HEK293 (cell line): Measurements from ENCODE around the gene TFDP1.

Experiments used
- HOXD13 ChIP-seq: sonication (generic); formaldehyde crosslinking; IDR thresholded peaks from 2 replicates; pipeline ENCODE4 v1.8.0; 2022; ENCODE audit warnings: missing genetic modification reagents, borderline replicate concordance
- KLF1 ChIP-seq: fragments of 450-650 bp; formaldehyde crosslinking; IDR thresholded peaks from 2 replicates; pipeline ENCODE4 v1.5.1; 2016; ENCODE audit warnings: missing biosample characterization, missing genetic modification characterization
- MZF1 ChIP-seq: fragments of 450-650 bp; formaldehyde crosslinking; IDR thresholded peaks from 2 replicates; pipeline ENCODE4 v1.5.1; 2017; ENCODE audit warnings: missing biosample characterization, missing genetic modification characterization, borderline replicate concordance
- OVOL3 ChIP-seq: fragments of 450-650 bp; formaldehyde crosslinking; IDR thresholded peaks from 2 replicates; pipeline ENCODE4 v1.5.1; 2016; ENCODE audit warnings: missing biosample characterization, missing genetic modification characterization
- SP2 ChIP-seq: fragments of 450-650 bp; formaldehyde crosslinking; IDR thresholded peaks from 2 replicates; pipeline ENCODE4 v1.5.1; 2016; ENCODE audit warnings: missing biosample characterization, missing genetic modification characterization
- TRIM28 ChIP-seq: IDR thresholded peaks from 2 replicates; pipeline ENCODE4 v1.6.1; 2011; ENCODE audit warnings: low read length, control low read depth, borderline replicate concordance
- YY2 ChIP-seq: fragments of 450-650 bp; formaldehyde crosslinking; IDR thresholded peaks from 2 replicates; pipeline ENCODE4 v1.5.1; 2016; ENCODE audit warnings: missing biosample characterization, missing genetic modification characterization
- ZBTB7A ChIP-seq: fragments of 450-650 bp; formaldehyde crosslinking; IDR thresholded peaks from 2 replicates; pipeline ENCODE4 v1.5.1; 2016; ENCODE audit warnings: low read depth, missing biosample characterization, missing genetic modification characterization
- ZFHX2 ChIP-seq: fragments of 450-650 bp; formaldehyde crosslinking; conservative IDR thresholded peaks from 2 replicates; pipeline ENCODE4 v1.5.1; 2016; ENCODE audit warnings: missing biosample characterization, missing genetic modification characterization
- ZNF214 ChIP-seq: fragments of 450-650 bp; formaldehyde crosslinking; IDR thresholded peaks from 2 replicates; pipeline ENCODE4 v1.5.1; 2017; ENCODE audit warnings: missing biosample characterization, mild to moderate bottlenecking, missing genetic modification characterization, borderline replicate concordance
- ZNF221 ChIP-seq: fragments of 450-650 bp; formaldehyde crosslinking; IDR thresholded peaks from 2 replicates; pipeline ENCODE4 v1.5.1; 2017; ENCODE audit warnings: missing biosample characterization, missing genetic modification characterization, borderline replicate concordance
- ZNF223 ChIP-seq: fragments of 450-650 bp; formaldehyde crosslinking; IDR thresholded peaks from 2 replicates; pipeline ENCODE4 v1.5.1; 2016; ENCODE audit warnings: missing biosample characterization, missing genetic modification characterization
- ZNF292 ChIP-seq: fragments of 450-650 bp; formaldehyde crosslinking; IDR thresholded peaks from 2 replicates; pipeline ENCODE4 v1.5.1; 2016; ENCODE audit warnings: low read depth, missing biosample characterization, missing genetic modification characterization, borderline replicate concordance
- ZNF311 ChIP-seq: fragments of 450-650 bp; formaldehyde crosslinking; IDR thresholded peaks from 2 replicates; pipeline ENCODE4 v1.5.1; 2017; ENCODE audit warnings: missing biosample characterization, missing genetic modification characterization, borderline replicate concordance
- ZNF561 ChIP-seq: fragments of 450-650 bp; IDR thresholded peaks from 2 replicates; pipeline ENCODE4 v1.5.1; 2018; ENCODE audit warnings: missing biosample characterization, missing genetic modification characterization, borderline replicate concordance
- ZNF629 ChIP-seq: fragments of 450-650 bp; formaldehyde crosslinking; IDR thresholded peaks from 2 replicates; pipeline ENCODE4 v1.5.1; 2017; ENCODE audit warnings: missing biosample characterization, missing genetic modification characterization
- TF ChIP-seq, protein P1 (sequence below): fragments of 450-650 bp; formaldehyde crosslinking; IDR thresholded peaks from 2 replicates; pipeline ENCODE4 v1.5.1; 2016; ENCODE audit warnings: missing biosample characterization, missing genetic modification characterization
- TF ChIP-seq, protein P2 (sequence below): fragments of 450-650 bp; formaldehyde crosslinking; conservative IDR thresholded peaks from 2 replicates; pipeline ENCODE4 v1.5.1; 2016; ENCODE audit warnings: low read depth, missing biosample characterization, missing genetic modification characterization
- TF ChIP-seq, protein P3 (sequence below): fragments of 450-650 bp; formaldehyde crosslinking; IDR thresholded peaks from 2 replicates; pipeline ENCODE4 v1.5.1; 2016; ENCODE audit warnings: missing biosample characterization, missing genetic modification characterization
- TF ChIP-seq, protein P4 (sequence below): fragments of 450-650 bp; formaldehyde crosslinking; IDR thresholded peaks from 2 replicates; pipeline ENCODE4 v1.5.1; 2017; ENCODE audit warnings: missing biosample characterization, missing genetic modification characterization
- TF ChIP-seq, protein P5 (sequence below): fragments of 450-650 bp; formaldehyde crosslinking; IDR thresholded peaks from 2 replicates; pipeline ENCODE4 v1.5.1; 2017; ENCODE audit warnings: missing biosample characterization, missing genetic modification characterization
- TF ChIP-seq, protein P6 (sequence below): fragments of 450-650 bp; formaldehyde crosslinking; IDR thresholded peaks from 2 replicates; pipeline ENCODE4 v1.5.1; 2016; ENCODE audit warnings: missing biosample characterization, missing genetic modification characterization, low read depth

TFDP1 gene

DNA sequence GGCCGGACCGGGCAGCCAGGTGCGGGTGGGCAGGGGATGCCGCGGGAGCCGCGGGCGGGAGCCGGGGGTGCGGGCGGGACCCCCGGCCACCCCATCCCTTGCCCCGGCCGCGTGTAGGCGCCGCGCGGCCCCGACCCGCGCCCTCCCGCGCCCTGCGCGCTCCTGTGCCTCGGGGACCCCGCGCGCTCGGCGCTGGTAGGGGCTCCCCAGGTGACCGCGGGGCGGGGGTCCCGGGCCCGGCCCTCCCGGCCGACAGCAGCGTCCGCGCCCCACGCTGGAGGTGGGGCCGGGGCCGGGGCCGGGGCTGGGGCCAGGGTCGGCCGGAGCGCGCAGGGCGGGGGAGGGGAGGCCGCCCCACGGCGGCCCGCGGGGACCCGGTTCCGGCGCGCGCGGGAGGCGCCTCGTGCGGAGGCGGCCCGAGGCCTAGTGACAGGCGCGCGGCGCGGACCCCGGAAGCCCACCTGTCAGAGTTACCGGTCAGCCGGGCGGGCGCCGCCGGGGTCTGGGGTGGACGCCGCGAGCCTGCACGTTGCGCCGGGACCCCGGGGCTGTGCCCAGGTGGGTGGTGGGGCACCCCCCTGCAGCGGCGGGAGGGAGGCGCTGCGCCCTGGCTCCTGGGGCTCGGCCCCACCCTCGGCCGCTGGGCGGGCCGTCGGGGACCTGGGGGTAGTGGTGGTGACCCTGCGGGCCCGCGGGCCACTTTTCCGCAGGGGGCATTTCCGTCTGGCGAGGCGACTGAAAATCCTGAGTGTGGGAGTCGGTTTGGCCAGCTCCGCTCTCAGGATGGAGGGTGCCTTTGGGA lies 518 bp downstream of the TFDP1 start (continued):
- TF ChIP-seq MZF1 (tag by site-specific recombination) (no peak), ZNF214 (tag by site-specific recombination) (no peak), KLF1 (tag by site-specific recombination) (no peak), ZFHX2 (peak; percentile 46), OVOL3 (tag by site-specific recombination) (no peak), ZNF561 (tag by site-specific recombination) (peak; percentile 52; the same call in 1 of the 2 replicates), ZNF629 (no peak), ZBTB7A (tag by site-specific recombination) (no peak), YY2 (tag by site-specific recombination) (no peak), ZNF292 (tag by site-specific recombination) (no peak), HOXD13 (CRISPR knock-in tag) (no peak), ZNF223 (no peak), SP2 (0 out of 2 replicates have a peak, but pooled peaks have one; percentile 20), ZNF221 (no peak), TRIM28 (no peak), ZNF311 (tag by site-specific recombination) (no peak)
- TF ChIP-seq, protein P1, sequence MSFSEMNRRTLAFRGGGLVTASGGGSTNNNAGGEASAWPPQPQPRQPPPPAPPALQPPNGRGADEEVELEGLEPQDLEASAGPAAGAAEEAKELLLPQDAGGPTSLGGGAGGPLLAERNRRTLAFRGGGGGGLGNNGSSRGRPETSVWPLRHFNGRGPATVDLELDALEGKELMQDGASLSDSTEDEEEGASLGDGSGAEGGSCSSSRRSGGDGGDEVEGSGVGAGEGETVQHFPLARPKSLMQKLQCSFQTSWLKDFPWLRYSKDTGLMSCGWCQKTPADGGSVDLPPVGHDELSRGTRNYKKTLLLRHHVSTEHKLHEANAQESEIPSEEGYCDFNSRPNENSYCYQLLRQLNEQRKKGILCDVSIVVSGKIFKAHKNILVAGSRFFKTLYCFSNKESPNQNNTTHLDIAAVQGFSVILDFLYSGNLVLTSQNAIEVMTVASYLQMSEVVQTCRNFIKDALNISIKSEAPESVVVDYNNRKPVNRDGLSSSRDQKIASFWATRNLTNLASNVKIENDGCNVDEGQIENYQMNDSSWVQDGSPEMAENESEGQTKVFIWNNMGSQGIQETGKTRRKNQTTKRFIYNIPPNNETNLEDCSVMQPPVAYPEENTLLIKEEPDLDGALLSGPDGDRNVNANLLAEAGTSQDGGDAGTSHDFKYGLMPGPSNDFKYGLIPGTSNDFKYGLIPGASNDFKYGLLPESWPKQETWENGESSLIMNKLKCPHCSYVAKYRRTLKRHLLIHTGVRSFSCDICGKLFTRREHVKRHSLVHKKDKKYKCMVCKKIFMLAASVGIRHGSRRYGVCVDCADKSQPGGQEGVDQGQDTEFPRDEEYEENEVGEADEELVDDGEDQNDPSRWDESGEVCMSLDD (tag by site-specific recombination): no peak
- TF ChIP-seq, protein P2, sequence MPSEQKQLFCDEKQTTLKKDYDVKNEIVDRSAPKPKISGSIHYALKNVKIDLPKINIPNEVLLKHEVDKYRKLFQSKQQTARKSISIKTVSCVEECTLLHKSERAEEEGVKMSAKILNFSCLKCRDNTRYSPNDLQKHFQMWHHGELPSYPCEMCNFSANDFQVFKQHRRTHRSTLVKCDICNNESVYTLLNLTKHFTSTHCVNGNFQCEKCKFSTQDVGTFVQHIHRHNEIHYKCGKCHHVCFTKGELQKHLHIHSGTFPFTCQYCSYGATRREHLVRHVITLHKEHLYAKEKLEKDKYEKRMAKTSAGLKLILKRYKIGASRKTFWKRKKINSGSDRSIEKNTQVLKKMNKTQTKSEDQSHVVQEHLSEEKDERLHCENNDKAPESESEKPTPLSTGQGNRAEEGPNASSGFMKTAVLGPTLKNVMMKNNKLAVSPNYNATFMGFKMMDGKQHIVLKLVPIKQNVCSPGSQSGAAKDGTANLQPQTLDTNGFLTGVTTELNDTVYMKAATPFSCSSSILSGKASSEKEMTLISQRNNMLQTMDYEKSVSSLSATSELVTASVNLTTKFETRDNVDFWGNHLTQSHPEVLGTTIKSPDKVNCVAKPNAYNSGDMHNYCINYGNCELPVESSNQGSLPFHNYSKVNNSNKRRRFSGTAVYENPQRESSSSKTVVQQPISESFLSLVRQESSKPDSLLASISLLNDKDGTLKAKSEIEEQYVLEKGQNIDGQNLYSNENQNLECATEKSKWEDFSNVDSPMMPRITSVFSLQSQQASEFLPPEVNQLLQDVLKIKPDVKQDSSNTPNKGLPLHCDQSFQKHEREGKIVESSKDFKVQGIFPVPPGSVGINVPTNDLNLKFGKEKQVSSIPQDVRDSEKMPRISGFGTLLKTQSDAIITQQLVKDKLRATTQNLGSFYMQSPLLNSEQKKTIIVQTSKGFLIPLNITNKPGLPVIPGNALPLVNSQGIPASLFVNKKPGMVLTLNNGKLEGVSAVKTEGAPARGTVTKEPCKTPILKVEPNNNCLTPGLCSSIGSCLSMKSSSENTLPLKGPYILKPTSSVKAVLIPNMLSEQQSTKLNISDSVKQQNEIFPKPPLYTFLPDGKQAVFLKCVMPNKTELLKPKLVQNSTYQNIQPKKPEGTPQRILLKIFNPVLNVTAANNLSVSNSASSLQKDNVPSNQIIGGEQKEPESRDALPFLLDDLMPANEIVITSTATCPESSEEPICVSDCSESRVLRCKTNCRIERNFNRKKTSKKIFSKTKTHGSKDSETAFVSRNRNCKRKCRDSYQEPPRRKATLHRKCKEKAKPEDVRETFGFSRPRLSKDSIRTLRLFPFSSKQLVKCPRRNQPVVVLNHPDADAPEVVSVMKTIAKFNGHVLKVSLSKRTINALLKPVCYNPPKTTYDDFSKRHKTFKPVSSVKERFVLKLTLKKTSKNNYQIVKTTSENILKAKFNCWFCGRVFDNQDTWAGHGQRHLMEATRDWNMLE (tag by site-specific recombination): no peak
- TF ChIP-seq, protein P3, sequence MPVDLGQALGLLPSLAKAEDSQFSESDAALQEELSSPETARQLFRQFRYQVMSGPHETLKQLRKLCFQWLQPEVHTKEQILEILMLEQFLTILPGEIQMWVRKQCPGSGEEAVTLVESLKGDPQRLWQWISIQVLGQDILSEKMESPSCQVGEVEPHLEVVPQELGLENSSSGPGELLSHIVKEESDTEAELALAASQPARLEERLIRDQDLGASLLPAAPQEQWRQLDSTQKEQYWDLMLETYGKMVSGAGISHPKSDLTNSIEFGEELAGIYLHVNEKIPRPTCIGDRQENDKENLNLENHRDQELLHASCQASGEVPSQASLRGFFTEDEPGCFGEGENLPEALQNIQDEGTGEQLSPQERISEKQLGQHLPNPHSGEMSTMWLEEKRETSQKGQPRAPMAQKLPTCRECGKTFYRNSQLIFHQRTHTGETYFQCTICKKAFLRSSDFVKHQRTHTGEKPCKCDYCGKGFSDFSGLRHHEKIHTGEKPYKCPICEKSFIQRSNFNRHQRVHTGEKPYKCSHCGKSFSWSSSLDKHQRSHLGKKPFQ (tag by site-specific recombination): no peak
- TF ChIP-seq, protein P4, sequence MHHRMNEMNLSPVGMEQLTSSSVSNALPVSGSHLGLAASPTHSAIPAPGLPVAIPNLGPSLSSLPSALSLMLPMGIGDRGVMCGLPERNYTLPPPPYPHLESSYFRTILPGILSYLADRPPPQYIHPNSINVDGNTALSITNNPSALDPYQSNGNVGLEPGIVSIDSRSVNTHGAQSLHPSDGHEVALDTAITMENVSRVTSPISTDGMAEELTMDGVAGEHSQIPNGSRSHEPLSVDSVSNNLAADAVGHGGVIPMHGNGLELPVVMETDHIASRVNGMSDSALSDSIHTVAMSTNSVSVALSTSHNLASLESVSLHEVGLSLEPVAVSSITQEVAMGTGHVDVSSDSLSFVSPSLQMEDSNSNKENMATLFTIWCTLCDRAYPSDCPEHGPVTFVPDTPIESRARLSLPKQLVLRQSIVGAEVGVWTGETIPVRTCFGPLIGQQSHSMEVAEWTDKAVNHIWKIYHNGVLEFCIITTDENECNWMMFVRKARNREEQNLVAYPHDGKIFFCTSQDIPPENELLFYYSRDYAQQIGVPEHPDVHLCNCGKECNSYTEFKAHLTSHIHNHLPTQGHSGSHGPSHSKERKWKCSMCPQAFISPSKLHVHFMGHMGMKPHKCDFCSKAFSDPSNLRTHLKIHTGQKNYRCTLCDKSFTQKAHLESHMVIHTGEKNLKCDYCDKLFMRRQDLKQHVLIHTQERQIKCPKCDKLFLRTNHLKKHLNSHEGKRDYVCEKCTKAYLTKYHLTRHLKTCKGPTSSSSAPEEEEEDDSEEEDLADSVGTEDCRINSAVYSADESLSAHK (tag by site-specific recombination): no peak
- TF ChIP-seq, protein P5, sequence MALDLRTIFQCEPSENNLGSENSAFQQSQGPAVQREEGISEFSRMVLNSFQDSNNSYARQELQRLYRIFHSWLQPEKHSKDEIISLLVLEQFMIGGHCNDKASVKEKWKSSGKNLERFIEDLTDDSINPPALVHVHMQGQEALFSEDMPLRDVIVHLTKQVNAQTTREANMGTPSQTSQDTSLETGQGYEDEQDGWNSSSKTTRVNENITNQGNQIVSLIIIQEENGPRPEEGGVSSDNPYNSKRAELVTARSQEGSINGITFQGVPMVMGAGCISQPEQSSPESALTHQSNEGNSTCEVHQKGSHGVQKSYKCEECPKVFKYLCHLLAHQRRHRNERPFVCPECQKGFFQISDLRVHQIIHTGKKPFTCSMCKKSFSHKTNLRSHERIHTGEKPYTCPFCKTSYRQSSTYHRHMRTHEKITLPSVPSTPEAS (tag by site-specific recombination): no peak
- TF ChIP-seq, protein P6, sequence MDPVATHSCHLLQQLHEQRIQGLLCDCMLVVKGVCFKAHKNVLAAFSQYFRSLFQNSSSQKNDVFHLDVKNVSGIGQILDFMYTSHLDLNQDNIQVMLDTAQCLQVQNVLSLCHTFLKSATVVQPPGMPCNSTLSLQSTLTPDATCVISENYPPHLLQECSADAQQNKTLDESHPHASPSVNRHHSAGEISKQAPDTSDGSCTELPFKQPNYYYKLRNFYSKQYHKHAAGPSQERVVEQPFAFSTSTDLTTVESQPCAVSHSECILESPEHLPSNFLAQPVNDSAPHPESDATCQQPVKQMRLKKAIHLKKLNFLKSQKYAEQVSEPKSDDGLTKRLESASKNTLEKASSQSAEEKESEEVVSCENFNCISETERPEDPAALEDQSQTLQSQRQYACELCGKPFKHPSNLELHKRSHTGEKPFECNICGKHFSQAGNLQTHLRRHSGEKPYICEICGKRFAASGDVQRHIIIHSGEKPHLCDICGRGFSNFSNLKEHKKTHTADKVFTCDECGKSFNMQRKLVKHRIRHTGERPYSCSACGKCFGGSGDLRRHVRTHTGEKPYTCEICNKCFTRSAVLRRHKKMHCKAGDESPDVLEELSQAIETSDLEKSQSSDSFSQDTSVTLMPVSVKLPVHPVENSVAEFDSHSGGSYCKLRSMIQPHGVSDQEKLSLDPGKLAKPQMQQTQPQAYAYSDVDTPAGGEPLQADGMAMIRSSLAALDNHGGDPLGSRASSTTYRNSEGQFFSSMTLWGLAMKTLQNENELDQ (tag by site-specific recombination): no peak
